ENCODE results near the gene CACTIN.
"Not testable (repeated sequence)": the region's sequence is repeated elsewhere in the genome, so short reads cannot be mapped to it uniquely, and the experiment has no call there.

CACTIN gene

GRCh38 chr19:3645067-3645396 is 18.4 kb upstream of the CACTIN start:
- no peak for DNase-seq

DNA sequence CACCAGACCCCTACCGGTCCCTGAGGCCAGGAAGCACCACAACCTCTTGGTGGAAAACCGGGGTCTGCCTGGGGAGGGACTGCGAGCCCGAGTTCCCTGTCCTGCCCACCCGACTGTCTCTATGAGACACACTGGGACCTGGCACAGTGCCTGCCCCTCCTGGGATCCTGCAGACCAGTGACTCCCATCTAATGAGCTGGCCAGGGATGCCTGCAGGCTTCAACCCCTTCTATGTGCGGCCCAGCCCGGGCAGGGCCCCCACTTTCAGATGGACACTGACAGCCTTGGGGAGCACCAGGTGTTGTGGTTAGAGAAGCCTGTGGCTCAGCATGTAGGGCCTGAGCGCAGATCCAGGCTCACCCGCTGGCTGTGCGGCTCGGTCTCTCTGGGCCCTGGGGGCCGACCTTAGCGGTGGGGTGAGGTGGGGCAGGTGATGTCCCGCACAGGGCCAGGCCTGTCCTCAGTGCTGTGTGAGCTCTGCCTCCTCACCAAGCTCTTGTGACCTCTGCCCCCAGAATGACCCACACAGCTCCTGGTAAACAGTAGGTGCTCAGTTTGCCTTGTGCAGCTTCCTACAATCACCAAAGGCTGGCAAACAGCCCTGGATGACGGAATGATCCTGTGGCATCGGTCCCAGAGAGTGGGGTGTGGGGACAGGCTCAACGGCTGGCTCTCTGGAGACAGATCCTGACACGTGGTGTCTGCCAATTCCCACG is 17.9 kb upstream of the CACTIN start:
- no peak for DNase-seq

- DNase-seq: no peak
Measured at GRCh38 chr19:3643674-3644313, 17.2 kb upstream of the CACTIN start.

- no peak for DNase-seq
Measured at GRCh38 chr19:3642987-3643673, 16.5 kb upstream of the CACTIN start.

- DNase-seq: no peak
Measured at GRCh38 chr19:3642296-3642695, 15.7 kb upstream of the CACTIN start.

- no peak for DNase-seq
Measured at GRCh38 chr19:3641515-3642269, 15.1 kb upstream of the CACTIN start.

DNA sequence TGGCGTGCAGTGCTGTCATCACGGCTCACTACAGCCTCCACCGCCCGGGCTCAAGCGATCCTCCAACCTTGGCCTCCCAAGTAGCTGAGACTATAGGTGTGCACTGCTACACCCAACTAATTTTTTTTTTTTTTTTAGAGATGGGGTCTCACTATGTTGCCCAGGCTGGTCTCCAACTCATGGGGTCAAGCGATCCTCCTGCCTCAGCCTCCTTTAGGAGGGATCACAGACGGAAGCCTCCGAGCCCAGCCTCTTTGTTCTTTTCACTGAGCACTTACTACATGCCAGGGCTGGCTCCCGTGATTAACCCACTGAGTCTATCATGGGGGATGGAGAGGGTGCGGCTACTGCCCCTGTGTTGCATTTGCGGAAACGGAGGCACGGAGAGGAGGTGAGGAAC is 12.9 kb upstream of the CACTIN start:
- no peak for DNase-seq

GRCh38 chr19:3638208-3639193 is 11.9 kb upstream of the CACTIN start:
- DNase-seq: no peak

DNA sequence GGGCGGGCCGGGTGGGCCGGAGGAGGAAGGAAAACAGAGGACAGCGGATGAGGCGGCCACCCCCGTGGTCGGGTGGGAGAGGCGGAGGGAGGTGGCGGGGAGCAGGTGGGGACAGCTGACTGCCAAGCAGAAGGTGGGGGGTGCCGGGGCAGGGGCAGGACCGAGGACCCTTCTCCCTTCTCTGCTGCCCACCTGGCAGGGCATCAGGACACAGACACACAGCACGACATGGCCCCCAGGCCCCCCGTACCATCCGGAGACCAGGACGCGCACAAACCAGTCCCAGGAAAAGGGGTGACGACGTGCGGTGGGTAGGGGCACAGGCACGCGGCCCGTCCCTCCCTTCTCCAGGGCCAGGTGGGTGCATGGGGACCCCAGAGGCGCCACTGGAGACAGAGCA is 11.0 kb upstream of the CACTIN start:
- no peak for DNase-seq

DNA sequence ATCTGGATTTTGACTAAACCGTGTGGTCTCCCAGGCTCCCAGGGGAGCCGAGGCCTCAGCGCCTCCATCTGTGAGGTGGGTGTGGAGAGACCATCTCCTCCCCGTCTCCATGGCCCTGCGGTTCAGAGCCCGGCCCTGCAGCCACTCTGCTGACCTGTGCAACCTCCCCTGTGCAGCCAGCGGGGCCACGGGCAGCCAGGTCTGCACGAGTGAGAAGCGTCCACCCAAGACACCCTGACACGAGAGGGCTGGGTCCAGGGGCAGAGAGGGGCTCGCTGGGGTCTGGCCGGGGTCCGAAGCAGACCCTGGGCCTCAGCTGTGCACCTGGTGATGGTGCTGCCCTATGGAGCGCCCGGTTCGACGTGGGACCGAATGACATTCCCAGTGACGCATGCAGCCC is 10.4 kb upstream of the CACTIN start:
- no peak for DNase-seq

DNA sequence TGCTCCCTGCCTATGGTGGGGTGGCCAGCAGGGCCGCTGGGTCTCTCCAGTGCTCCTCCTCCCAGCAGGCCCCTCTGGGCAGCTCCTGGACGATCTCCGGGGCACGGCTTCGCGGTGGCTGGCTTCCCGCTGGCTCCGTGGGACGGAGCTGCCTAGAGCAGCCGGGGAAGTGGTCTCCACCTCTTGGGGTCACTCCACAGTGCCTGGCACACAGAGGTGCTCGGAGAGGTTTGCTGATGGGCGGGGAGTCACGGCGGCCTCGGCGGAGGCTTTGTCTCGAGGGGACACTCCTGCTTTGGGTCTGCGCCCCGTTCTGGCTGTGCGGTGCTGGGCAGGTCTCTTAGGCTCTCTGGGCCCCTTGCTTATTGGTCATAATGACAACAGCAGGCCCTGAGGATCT is 9.9 kb upstream of the CACTIN start:
- no peak for DNase-seq

GRCh38 chr19:3634496-3635045 is 8.0 kb upstream of the CACTIN start:
- DNase-seq: no peak

GRCh38 chr19:3633559-3633988 is 7.0 kb upstream of the CACTIN start:
- DNase-seq: no peak

DNA sequence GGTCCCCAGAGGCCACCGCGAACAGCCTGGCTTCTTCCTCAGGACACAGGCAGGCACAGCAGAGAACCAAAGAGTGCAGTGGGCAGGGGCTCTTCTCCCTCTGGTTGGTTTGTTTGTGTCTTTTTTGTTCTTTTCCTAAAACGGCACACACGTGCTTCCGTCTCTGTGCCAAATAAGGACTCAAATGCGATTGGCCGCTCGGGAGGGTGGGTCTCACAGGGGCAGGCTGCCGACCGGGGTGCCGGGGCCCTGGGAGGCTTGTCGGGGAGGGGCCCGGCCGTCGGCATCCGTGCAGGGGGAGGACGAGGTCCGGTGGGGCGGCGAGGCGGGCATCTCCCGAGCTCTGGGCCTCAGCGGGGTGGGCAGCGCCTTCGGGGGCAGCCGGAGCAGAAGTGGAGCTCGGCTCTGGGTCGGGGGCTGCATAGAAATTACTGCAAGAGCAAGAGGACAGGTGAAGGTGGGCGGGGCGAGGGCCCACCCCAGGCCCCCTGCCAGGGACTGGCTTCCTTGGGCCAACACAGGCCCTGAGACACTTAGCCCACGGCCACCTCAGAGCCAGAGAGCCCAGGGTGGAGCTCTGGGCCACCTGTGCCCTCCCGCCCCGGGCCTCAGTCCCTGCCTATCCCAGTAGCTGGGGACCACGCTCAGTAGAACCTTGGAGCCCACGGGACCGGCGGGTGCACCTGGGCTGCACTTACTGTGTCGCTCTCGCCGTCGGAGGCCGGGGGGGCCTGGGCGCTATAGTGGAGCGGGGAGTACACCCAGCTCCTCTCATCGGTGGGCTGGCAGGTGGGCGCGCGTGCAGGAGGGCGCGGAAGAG is 6.4 kb upstream of the CACTIN start:
- DNase-seq: no peak

GRCh38 chr19:3632098-3632497 is 5.5 kb upstream of the CACTIN start:
- DNase-seq: no peak

DNA sequence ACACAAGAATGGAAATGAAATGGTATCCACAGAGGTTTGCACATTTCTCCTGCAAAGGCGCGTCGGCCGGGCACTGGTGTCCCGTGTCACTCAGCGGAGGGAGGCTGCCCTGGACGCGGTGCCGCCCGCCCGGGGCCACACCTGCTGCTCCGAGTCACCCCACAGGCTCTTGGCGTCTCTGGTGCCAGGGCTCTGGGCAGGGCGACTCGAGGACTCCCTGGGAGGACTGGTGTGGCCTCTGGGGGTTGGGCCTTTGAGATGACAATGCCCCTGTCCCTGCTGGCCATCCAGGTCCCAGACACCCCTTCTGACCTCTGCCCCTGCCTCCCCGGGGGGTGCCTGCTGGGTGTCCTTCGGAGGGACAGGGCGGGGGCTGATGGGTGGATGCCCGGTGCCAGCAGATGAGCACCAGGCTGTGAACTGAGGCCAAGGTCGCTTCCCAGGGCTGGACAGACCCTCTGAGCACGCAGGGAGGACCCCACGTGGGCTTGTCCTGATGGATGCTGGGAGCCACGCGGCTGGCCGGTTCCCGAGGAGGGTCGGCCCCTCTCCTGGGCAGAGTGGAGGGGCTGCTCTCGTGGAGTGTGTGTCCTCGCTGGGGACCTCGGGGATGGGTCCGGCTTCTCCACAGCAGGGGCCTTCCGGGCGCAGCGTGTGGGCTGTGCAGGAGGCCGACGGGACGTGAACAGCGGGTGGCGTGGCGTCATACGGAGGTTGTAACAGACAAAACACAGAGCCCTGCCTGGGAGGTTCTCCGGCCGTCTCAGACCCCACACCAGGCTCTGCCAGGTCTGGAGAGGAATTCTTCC is 4.7 kb upstream of the CACTIN start:
- DNase-seq: no peak

DNA sequence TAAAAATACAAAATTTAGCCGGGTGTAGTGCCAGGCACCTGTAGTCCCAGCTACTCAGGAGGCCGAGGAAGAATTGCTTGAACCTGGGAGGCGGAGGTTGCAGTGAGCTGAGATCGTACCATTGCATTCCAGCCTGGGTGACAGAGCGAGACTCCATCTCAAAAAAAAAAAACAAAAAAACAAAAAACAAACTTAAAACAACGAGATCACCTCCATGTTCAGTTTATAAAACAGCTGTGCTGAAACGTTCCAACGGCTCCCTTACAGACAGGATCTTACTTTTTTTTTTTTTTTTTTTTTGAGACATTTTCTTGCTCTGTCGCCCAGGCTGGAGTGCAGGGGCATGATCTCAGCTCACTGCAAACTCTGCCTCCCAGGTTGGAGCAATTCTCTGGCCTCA is 2.2 kb upstream of the CACTIN start:
- not testable (repeated sequence) for DNase-seq

- no peak for DNase-seq
Measured at GRCh38 chr19:3627351-3627723, 747 bp upstream of the CACTIN start.

DNA sequence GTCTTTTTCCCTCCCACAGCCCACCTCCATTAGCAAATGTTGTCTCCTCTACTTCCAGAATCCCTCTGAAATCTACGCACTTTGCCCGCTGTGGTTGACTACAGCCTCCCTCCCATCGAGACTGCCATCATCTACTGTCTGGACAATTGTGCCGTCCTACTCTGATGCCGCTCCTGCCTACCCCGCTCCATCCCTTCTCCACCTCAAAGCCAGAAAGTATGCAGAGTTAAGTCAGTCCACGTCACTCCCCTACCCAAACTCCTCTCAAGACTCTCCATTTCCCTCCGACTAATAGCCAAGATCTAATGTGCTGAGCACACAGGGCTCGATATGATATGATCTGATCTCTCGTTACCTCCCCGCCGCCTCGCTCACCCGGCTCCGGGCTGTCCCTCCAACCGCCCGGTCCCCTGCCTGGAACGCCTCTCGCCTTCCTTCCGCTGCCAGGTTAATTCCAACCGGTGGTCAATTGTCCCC is 556 bp downstream of the CACTIN start:
- DNase-seq: no peak

DNA sequence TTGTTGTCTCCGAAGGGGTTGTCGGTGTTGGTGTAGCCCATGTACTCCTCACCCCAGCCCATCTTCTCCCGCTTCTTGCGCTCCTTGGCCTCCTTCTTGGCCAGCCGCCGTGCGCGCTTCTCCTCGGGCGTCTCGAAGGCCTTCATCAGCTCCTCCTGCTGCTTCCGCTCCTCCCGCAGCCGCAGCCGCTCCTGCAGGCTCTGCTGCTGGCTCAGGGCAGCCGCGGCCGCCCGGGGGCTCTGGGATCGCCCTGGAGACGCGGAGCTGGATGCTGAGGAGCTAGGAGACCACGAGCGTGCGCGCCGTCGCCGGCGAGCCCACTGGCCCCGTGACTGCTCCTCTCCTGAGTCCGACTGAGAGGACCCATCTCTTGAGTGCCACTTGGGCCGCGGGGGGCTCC is 2.9 kb downstream of the CACTIN start:
- DNase-seq: no peak

Measured in SW 1271 (cell line).